Measurements from ENCODE around the gene DCTN4.

Gene DCTN4

DNA sequence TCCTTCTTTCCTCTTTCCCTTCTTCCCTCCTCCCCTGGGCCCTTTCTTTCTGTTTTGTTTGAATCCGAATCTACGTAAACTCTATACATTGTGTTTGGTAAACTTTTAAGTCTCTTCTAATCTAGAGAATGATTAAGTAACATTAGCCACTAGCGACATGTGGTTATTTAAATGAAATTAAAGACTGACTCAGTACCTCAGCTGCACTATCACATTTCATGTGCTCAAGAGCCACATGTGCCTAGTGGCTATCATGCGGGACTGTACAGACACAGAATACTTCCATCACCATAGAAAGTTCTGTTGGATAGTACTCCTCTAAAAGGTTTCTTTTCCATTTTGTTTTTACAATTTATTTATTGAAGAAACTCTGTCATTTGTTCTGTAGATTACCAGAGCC is 29.0 kb downstream of the DCTN4 start:
- no peaks in the 10 kb centered on the region for H3K27me3 ChIP-seq (ENCODE audit: control insufficient read depth in 3 of 3, insufficient read depth in 3 of 3, low read depth in 1 of 3, low read length in 3 of 3)

DNA sequence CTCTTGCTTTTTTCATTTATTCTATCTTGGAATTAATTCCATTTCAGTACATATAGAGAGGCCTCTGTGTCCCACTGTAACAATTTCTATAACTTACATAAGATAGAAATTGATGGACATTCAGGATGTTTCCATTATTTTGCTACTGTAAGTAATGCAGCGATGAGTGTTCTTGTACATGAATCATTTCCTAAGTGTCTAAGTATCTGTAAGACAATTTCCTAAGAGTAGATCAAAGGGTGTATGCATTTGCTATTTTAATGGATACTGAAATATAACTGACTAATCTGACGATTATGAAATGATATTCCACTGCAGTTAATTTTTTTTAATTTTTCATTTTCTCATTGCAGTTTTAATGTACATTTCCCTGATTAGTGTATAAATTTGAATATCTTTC is 35.0 kb downstream of the DCTN4 start:
- H4K91ac ChIP-seq (ENCODE audit: low read depth, low read length, poor library complexity): no peak overlapping the region
- no peak for DNase-seq (ENCODE audit: low spot score)
- H2BK5ac ChIP-seq (ENCODE audit: low read length): no peak overlapping the region
- no peak overlapping the region for H3K4me3 ChIP-seq (ENCODE audit: low read length in 2 of 2)
- H3K36me3 ChIP-seq (replicated peaks in 1 of 2; ENCODE audit: control insufficient read depth in 2 of 2, insufficient read depth in 2 of 2, low read length in 2 of 2): peaks cover 8 to 95% of the 10 kb centered on the region in 2 donors
- H3K18ac ChIP-seq (ENCODE audit: low read length): no peak overlapping the region
- no peak overlapping the region for H3K27ac ChIP-seq (replicated peaks; ENCODE audit: low read length)
- no peak overlapping the region for H4K8ac ChIP-seq (ENCODE audit: low read depth, low read length)
- no peaks in the 10 kb centered on the region for H3K27me3 ChIP-seq (ENCODE audit: control insufficient read depth in 3 of 3, insufficient read depth in 3 of 3, low read depth in 1 of 3, low read length in 3 of 3)
- H3K4me2 ChIP-seq (ENCODE audit: insufficient read depth, low read length, poor library complexity, severe bottlenecking): no peak overlapping the region
- no peak overlapping the region for H2BK12ac ChIP-seq (ENCODE audit: low read length)
- H3K14ac ChIP-seq (ENCODE audit: low read length): no peak overlapping the region
- H2AK5ac ChIP-seq (ENCODE audit: low read depth, low read length): no peak overlapping the region
- WGBS, 2 donors (ENCODE audit: extremely low coverage in 2 of 2, insufficient read length in 2 of 2, insufficient replicate concordance in 1 of 2): no CpG with 5 or more reads among the region's 2 CpGs
- H3K4me1 ChIP-seq (ENCODE audit: control insufficient read depth in 2 of 2, insufficient read depth in 1 of 2, low read depth in 1 of 2, low read length in 2 of 2): no peaks in the 10 kb centered on the region
- H3K23ac ChIP-seq (ENCODE audit: low read depth, low read length, poor library complexity): no peak overlapping the region
- no peak overlapping the region for H3K4ac ChIP-seq (ENCODE audit: low read length)
- H3K9ac ChIP-seq (ENCODE audit: low read depth, low read length, poor library complexity): no peak overlapping the region
- no peaks in the 10 kb centered on the region for H3K79me1 ChIP-seq (ENCODE audit: low read depth, low read length)
- no peak overlapping the region for H2AFZ ChIP-seq (ENCODE audit: low read length)
- no peaks in the 10 kb centered on the region for H3K9me3 ChIP-seq (replicated peaks in 1 of 2; ENCODE audit: control insufficient read depth in 2 of 2, insufficient read depth in 1 of 2, low read depth in 1 of 2, low read length in 2 of 2)
- no peak overlapping the region for H2BK15ac ChIP-seq (ENCODE audit: low read length)
- H2BK120ac ChIP-seq (ENCODE audit: low read depth, low read length): no peak overlapping the region

More for the DNA sequence above, 29.0 kb downstream of the DCTN4 start:
- Histone ChIP-seq H2BK15ac (ENCODE audit: low read length) (no peak overlapping the region), H4K91ac (ENCODE audit: low read depth, low read length, poor library complexity) (no peak overlapping the region), H3K4me3 (ENCODE audit: low read length in 2 of 2) (no peak overlapping the region), H3K18ac (ENCODE audit: low read length) (no peak overlapping the region), H3K4me2 (ENCODE audit: insufficient read depth, low read length, poor library complexity, severe bottlenecking) (no peak overlapping the region), H2AK5ac (ENCODE audit: low read depth, low read length) (no peak overlapping the region), H3K4me1 (ENCODE audit: control insufficient read depth in 2 of 2, insufficient read depth in 1 of 2, low read depth in 1 of 2, low read length in 2 of 2) (no peaks in the 10 kb centered on the region), H3K9me3 (replicated peaks in 1 of 2; ENCODE audit: control insufficient read depth in 2 of 2, insufficient read depth in 1 of 2, low read depth in 1 of 2, low read length in 2 of 2) (no peaks in the 10 kb centered on the region), H3K27ac (replicated peaks; ENCODE audit: low read length) (no peak overlapping the region), H3K14ac (ENCODE audit: low read length) (no peak overlapping the region), H2AFZ (ENCODE audit: low read length) (no peak overlapping the region), H2BK12ac (ENCODE audit: low read length) (no peak overlapping the region), H3K79me1 (ENCODE audit: low read depth, low read length) (peaks cover 5% of the 10 kb centered on the region), H2BK5ac (ENCODE audit: low read length) (no peak overlapping the region), H2BK120ac (ENCODE audit: low read depth, low read length) (no peak overlapping the region), H3K9ac (ENCODE audit: low read depth, low read length, poor library complexity) (no peak overlapping the region), H4K8ac (ENCODE audit: low read depth, low read length) (no peak overlapping the region), H3K23ac (ENCODE audit: low read depth, low read length, poor library complexity) (no peak overlapping the region), H3K4ac (ENCODE audit: low read length) (no peak overlapping the region), H3K36me3 (replicated peaks in 1 of 2; ENCODE audit: control insufficient read depth in 2 of 2, insufficient read depth in 2 of 2, low read length in 2 of 2) (peaks cover 13 to 94% of the 10 kb centered on the region in 2 donors)
- no CpG with 5 or more reads among the region's 4 CpGs for WGBS, 2 donors (ENCODE audit: extremely low coverage in 2 of 2, insufficient read length in 2 of 2, insufficient replicate concordance in 1 of 2)
- no peak for DNase-seq (ENCODE audit: low spot score)

DNA sequence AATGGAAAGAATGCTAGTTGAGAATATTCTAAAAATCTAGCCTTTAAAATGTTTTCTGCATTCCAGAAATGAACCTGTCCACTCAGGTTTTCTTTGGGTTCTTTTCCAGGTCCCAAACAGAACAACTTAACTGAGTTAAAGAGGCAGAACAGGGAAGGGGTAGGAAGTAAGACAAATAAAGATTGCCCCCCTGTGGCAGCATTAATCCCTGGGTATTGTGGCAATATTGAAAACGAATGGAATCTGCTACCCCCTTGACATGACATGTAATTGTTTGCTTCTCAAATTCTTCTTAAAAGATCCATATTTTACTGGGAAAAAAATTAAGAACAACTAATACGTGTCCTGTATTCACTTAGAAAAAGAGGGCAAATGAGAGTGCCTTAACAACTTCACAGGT is 48.7 kb downstream of the DCTN4 start:
- DNase-seq (ENCODE audit: low spot score): no peak
- no peak overlapping the region for H2BK15ac ChIP-seq (ENCODE audit: low read length)
- no peaks in the 10 kb centered on the region for H3K4me1 ChIP-seq (ENCODE audit: control insufficient read depth in 2 of 2, insufficient read depth in 1 of 2, low read depth in 1 of 2, low read length in 2 of 2)
- no peak overlapping the region for H2BK120ac ChIP-seq (ENCODE audit: low read depth, low read length)
- no peak overlapping the region for H4K91ac ChIP-seq (ENCODE audit: low read depth, low read length, poor library complexity)
- no peaks in the 10 kb centered on the region for H3K9me3 ChIP-seq (replicated peaks in 1 of 2; ENCODE audit: control insufficient read depth in 2 of 2, insufficient read depth in 1 of 2, low read depth in 1 of 2, low read length in 2 of 2)
- H2BK5ac ChIP-seq (ENCODE audit: low read length): no peak overlapping the region
- no peak overlapping the region for H3K14ac ChIP-seq (ENCODE audit: low read length)
- H3K27ac ChIP-seq (replicated peaks; ENCODE audit: low read length): no peak overlapping the region
- H3K4ac ChIP-seq (ENCODE audit: low read length): no peak overlapping the region
- no peak overlapping the region for H2AK5ac ChIP-seq (ENCODE audit: low read depth, low read length)
- H3K4me3 ChIP-seq (ENCODE audit: low read length in 2 of 2): no peak overlapping the region
- no peak overlapping the region for H4K8ac ChIP-seq (ENCODE audit: low read depth, low read length)
- no peak overlapping the region for H2BK12ac ChIP-seq (ENCODE audit: low read length)
- no peaks in the 10 kb centered on the region for H3K27me3 ChIP-seq (ENCODE audit: control insufficient read depth in 3 of 3, insufficient read depth in 3 of 3, low read depth in 1 of 3, low read length in 3 of 3)
- H3K36me3 ChIP-seq (replicated peaks in 1 of 2; ENCODE audit: control insufficient read depth in 2 of 2, insufficient read depth in 2 of 2, low read length in 2 of 2): peaks cover 17 to 70% of the 10 kb centered on the region in 2 donors
- no peak overlapping the region for H2AFZ ChIP-seq (ENCODE audit: low read length)
- H3K18ac ChIP-seq (ENCODE audit: low read length): no peak overlapping the region
- H3K23ac ChIP-seq (ENCODE audit: low read depth, low read length, poor library complexity): no peak overlapping the region
- no CpG with 5 or more reads among the region's 2 CpGs for WGBS, 2 donors (ENCODE audit: extremely low coverage in 2 of 2, insufficient read length in 2 of 2, insufficient replicate concordance in 1 of 2)
- H3K79me1 ChIP-seq (ENCODE audit: low read depth, low read length): no peaks in the 10 kb centered on the region
- no peak overlapping the region for H3K4me2 ChIP-seq (ENCODE audit: insufficient read depth, low read length, poor library complexity, severe bottlenecking)
- H3K9ac ChIP-seq (ENCODE audit: low read depth, low read length, poor library complexity): no peak overlapping the region

DNA sequence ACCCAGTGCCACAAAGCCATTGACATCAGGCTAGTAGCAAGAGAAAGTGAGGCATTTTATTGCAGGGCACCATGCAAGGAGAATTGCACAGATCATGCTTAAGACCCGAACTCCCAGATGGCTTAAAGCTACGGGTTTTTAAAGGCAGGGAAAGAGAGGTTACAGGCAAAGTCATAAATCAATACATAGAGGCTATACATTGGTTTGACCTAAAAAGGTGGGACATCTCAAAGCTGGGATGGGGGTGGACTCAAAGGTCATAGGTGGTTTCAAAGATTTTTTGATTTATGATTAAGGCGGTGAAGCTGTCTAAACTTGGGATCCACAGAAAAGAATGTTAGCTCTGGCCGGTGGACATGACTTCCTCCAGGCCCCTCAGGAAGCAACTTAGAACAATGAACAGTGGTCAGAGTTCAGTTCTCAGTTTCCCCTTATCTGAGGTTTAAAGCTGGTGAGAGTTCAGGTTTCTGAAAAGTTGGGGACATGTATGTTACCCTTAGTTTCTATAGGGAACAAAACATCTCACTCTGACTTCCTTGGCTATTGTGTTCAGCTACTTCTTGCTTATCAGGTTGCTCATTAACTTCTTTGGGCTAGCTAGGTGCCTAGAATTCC is 51.9 kb downstream of the DCTN4 start:
- Histone ChIP-seq H3K4ac (ENCODE audit: low read length) (no peak overlapping the region), H4K91ac (ENCODE audit: low read depth, low read length, poor library complexity) (no peak overlapping the region), H2BK120ac (ENCODE audit: low read depth, low read length) (no peak overlapping the region), H2BK12ac (ENCODE audit: low read length) (no peak overlapping the region), H3K27me3 (ENCODE audit: control insufficient read depth in 3 of 3, insufficient read depth in 3 of 3, low read depth in 1 of 3, low read length in 3 of 3) (no peaks in the 10 kb centered on the region), H3K79me1 (ENCODE audit: low read depth, low read length) (no peaks in the 10 kb centered on the region), H3K23ac (ENCODE audit: low read depth, low read length, poor library complexity) (no peak overlapping the region), H3K4me3 (ENCODE audit: low read length in 2 of 2) (no peak overlapping the region), H2BK5ac (ENCODE audit: low read length) (no peak overlapping the region), H3K9me3 (replicated peaks in 1 of 2; ENCODE audit: control insufficient read depth in 2 of 2, insufficient read depth in 1 of 2, low read depth in 1 of 2, low read length in 2 of 2) (no peaks in the 10 kb centered on the region), H2AK5ac (ENCODE audit: low read depth, low read length) (no peak overlapping the region), H2AFZ (ENCODE audit: low read length) (no peak overlapping the region), H3K4me1 (ENCODE audit: control insufficient read depth in 2 of 2, insufficient read depth in 1 of 2, low read depth in 1 of 2, low read length in 2 of 2) (no peaks in the 10 kb centered on the region), H3K9ac (ENCODE audit: low read depth, low read length, poor library complexity) (no peak overlapping the region), H3K14ac (ENCODE audit: low read length) (no peak overlapping the region), H3K36me3 (replicated peaks in 1 of 2; ENCODE audit: control insufficient read depth in 2 of 2, insufficient read depth in 2 of 2, low read length in 2 of 2) (peaks cover 11 to 40% of the 10 kb centered on the region in 2 donors), H3K4me2 (ENCODE audit: insufficient read depth, low read length, poor library complexity, severe bottlenecking) (no peak overlapping the region), H2BK15ac (ENCODE audit: low read length) (no peak overlapping the region), H4K8ac (ENCODE audit: low read depth, low read length) (no peak overlapping the region), H3K18ac (ENCODE audit: low read length) (no peak overlapping the region), H3K27ac (replicated peaks; ENCODE audit: low read length) (no peak overlapping the region)
- no CpG with 5 or more reads among the region's 4 CpGs for WGBS, 2 donors (ENCODE audit: extremely low coverage in 2 of 2, insufficient read length in 2 of 2, insufficient replicate concordance in 1 of 2)
- no peak for DNase-seq (ENCODE audit: low spot score)
